Body of pancreas (tissue), 4 donors: ENCODE results near the gene CKAP4.

Experiments used
- POLR2A ChIP-seq, 3 donors: fragments of 450-650 bp; IDR thresholded peaks; one replicate each; pipeline ENCODE4 v1.6.1; 2016; ENCODE audit warnings: antibody characterized with exemption in 3 of 3, mild to moderate bottlenecking in 2 of 3
- TF ChIP-seq, protein P1 (sequence below), 7 experiments: fragments of 450-650 bp in 4 of 7; fragments of 200-600 bp in 3 of 7; sonication (generic) in 3 of 7; IDR thresholded peaks; one replicate each; pipeline ENCODE4 v1.5.1; 2016 to 2019; ENCODE audit warnings: antibody characterized with exemption in 7 of 7

DNA sequence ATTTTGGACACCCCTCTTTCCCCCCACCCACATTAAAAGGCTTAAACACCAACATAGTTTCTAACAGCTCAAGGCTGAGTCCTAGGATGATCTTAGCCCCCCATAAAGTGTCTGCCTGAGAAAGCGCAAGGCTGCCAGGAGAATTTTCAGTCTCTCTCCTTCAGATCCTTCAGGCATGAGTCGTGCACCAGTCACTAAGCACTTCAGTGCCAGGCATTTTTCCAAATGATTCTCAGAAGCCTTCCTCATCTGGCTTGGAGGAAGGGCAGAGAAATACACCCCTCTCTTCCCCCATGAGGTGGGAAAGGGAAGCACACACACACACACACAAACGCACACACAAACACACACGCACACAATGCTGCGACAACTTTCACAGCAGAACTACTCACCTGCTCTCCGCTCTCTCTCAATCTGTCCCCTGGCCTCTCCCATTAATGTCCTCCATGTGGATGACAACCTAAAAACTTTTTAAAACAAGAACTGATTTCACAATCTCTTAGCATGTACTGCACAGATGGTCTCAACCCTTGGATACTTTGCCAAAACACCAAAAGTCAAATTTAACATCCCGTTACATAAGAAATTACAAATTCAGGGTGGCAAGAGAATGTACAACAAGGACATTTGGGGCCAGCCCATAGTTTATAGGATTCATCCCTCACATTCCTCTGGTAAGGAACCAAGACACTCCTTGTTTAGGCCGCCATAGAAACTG is 49.8 kb downstream of the CKAP4 start:
- no peak for TF ChIP-seq POLR2A (IDR thresholded peaks at IDR 0.05)
- TF ChIP-seq, protein P1, sequence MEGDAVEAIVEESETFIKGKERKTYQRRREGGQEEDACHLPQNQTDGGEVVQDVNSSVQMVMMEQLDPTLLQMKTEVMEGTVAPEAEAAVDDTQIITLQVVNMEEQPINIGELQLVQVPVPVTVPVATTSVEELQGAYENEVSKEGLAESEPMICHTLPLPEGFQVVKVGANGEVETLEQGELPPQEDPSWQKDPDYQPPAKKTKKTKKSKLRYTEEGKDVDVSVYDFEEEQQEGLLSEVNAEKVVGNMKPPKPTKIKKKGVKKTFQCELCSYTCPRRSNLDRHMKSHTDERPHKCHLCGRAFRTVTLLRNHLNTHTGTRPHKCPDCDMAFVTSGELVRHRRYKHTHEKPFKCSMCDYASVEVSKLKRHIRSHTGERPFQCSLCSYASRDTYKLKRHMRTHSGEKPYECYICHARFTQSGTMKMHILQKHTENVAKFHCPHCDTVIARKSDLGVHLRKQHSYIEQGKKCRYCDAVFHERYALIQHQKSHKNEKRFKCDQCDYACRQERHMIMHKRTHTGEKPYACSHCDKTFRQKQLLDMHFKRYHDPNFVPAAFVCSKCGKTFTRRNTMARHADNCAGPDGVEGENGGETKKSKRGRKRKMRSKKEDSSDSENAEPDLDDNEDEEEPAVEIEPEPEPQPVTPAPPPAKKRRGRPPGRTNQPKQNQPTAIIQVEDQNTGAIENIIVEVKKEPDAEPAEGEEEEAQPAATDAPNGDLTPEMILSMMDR (IDR thresholded peaks at IDR 0.05): no peak
